ENCODE data around the gene TCHH.

Gene TCHH

DNA sequence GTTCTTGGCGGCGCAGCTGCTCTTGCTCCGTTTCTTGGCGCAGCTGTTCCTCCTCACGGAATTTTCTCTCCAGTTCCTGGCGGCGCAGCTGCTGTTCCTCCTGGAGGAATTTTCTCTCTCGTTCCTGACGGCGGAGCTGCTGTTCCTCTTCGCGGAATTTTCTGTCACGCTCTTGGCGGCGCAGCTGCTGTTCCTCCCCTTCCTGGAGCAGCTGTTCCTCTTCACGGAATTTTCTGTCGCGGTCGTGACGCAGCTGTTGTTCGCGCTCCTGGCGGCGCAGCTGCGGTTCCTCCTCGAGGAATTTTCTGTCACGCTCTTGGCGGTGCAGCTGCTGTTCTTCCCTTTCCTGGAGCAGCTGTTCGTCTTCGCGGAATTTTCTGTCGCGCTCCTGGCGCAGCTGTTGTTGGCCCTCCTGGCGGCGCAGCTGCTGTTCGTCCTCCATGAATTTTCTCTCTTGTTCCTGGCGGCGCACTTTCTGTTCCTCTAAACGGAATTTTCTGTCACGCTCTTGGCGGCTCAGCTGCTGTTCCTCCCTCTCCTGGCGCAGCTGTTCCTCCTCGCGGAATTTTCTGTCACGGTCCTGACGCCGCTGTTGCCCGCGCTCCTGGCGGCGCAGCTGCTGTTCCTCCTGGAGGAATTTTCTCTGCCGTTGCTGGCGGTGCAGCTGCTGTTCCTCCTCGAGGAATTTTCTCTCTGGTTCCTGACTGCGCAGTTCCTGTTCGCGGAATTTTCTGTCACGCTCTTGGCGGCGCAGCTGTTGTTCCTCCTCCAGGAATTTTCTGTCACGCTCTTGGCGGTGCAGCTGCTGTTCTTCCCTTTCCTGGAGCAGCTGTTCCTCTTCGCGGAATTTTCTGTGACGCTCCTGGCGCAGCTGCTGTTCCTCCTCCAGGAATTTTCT is 7.0 kb downstream of the TCHH start (continued):
- TF ChIP-seq, protein P1, sequence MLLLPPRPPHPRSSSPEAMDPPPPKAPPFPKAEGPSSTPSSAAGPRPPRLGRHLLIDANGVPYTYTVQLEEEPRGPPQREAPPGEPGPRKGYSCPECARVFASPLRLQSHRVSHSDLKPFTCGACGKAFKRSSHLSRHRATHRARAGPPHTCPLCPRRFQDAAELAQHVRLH (tag by site-specific recombination; IDR thresholded peaks at IDR 0.05) = no peak
- TF ChIP-seq, protein P2, sequence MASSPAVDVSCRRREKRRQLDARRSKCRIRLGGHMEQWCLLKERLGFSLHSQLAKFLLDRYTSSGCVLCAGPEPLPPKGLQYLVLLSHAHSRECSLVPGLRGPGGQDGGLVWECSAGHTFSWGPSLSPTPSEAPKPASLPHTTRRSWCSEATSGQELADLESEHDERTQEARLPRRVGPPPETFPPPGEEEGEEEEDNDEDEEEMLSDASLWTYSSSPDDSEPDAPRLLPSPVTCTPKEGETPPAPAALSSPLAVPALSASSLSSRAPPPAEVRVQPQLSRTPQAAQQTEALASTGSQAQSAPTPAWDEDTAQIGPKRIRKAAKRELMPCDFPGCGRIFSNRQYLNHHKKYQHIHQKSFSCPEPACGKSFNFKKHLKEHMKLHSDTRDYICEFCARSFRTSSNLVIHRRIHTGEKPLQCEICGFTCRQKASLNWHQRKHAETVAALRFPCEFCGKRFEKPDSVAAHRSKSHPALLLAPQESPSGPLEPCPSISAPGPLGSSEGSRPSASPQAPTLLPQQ (tag by site-specific recombination; IDR thresholded peaks at IDR 0.05) = peak; percentile 18; the same call in 1 of the 2 replicates
- TF ChIP-seq ZNF335 (tag by site-specific recombination; conservative IDR thresholded peaks at IDR 0.05) (no peak; the same call in 1 of the 2 replicates), IKZF3 (tag by site-specific recombination; IDR thresholded peaks at IDR 0.05) (peak; percentile 63; the same call in 1 of the 2 replicates), ZNF394 (tag by site-specific recombination; IDR thresholded peaks at IDR 0.05; ENCODE audit: borderline replicate concordance) (0 out of 2 replicates have a peak, but pooled peaks have one; percentile 64), ZFP41 (tag by site-specific recombination; IDR thresholded peaks at IDR 0.05; ENCODE audit: borderline replicate concordance) (no peak), ZNF2 (tag by site-specific recombination; IDR thresholded peaks at IDR 0.05) (0 out of 2 replicates have a peak, but pooled peaks have one; percentile 47), SALL2 (tag by site-specific recombination; IDR thresholded peaks at IDR 0.05; ENCODE audit: borderline replicate concordance) (no peak), ZBTB17 (tag by site-specific recombination; IDR thresholded peaks at IDR 0.05) (peak; percentile 86), ZNF660 (tag by site-specific recombination; IDR thresholded peaks at IDR 0.05) (peak; percentile 64), GFI1B (tag by site-specific recombination; IDR thresholded peaks at IDR 0.05) (no peak), KLF8 (tag by site-specific recombination; IDR thresholded peaks at IDR 0.05) (no peak), GLIS1 (tag by site-specific recombination; IDR thresholded peaks at IDR 0.05) (0 out of 2 replicates have a peak, but pooled peaks have one; percentile 0), ZNF302 (tag by site-specific recombination; IDR thresholded peaks at IDR 0.05; ENCODE audit: low read depth) (no peak), SETDB1 (IDR thresholded peaks at IDR 0.05; ENCODE audit: insufficient read length, low read length) (peak; percentile 88), ZNF530 (tag by site-specific recombination; IDR thresholded peaks at IDR 0.05; ENCODE audit: low read depth) (no peak), ZNF37A (tag by site-specific recombination; IDR thresholded peaks at IDR 0.05) (no peak)
- TF ChIP-seq, protein P3, sequence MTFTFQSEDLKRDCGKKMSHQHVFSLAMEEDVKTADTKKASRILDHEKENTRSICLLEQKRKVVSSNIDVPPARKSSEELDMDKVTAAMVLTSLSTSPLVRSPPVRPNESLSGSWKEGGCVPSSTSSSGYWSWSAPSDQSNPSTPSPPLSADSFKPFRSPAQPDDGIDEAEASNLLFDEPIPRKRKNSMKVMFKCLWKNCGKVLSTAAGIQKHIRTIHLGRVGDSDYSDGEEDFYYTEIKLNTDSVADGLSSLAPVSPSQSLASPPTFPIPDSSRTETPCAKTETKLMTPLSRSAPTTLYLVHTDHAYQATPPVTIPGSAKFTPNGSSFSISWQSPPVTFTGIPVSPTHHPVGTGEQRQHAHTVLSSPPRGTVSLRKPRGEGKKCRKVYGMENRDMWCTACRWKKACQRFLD (tag by site-specific recombination; IDR thresholded peaks at IDR 0.05) = no peak
- TF ChIP-seq, protein P4, sequence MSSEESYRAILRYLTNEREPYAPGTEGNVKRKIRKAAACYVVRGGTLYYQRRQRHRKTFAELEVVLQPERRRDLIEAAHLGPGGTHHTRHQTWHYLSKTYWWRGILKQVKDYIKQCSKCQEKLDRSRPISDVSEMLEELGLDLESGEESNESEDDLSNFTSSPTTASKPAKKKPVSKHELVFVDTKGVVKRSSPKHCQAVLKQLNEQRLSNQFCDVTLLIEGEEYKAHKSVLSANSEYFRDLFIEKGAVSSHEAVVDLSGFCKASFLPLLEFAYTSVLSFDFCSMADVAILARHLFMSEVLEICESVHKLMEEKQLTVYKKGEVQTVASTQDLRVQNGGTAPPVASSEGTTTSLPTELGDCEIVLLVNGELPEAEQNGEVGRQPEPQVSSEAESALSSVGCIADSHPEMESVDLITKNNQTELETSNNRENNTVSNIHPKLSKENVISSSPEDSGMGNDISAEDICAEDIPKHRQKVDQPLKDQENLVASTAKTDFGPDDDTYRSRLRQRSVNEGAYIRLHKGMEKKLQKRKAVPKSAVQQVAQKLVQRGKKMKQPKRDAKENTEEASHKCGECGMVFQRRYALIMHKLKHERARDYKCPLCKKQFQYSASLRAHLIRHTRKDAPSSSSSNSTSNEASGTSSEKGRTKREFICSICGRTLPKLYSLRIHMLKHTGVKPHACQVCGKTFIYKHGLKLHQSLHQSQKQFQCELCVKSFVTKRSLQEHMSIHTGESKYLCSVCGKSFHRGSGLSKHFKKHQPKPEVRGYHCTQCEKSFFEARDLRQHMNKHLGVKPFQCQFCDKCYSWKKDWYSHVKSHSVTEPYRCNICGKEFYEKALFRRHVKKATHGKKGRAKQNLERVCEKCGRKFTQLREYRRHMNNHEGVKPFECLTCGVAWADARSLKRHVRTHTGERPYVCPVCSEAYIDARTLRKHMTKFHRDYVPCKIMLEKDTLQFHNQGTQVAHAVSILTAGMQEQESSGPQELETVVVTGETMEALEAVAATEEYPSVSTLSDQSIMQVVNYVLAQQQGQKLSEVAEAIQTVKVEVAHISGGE (tag by site-specific recombination; conservative IDR thresholded peaks at IDR 0.05; ENCODE audit: low read depth) = peak; percentile 44; the same call in 1 of the 2 replicates
- TF ChIP-seq, protein P5, sequence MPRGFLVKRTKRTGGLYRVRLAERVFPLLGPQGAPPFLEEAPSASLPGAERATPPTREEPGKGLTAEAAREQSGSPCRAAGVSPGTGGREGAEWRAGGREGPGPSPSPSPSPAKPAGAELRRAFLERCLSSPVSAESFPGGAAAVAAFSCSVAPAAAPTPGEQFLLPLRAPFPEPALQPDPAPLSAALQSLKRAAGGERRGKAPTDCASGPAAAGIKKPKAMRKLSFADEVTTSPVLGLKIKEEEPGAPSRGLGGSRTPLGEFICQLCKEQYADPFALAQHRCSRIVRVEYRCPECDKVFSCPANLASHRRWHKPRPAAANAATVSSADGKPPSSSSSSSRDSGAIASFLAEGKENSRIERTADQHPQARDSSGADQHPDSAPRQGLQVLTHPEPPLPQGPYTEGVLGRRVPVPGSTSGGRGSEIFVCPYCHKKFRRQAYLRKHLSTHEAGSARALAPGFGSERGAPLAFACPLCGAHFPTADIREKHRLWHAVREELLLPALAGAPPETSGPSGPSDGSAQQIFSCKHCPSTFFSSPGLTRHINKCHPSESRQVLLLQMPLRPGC (tag by site-specific recombination; IDR thresholded peaks at IDR 0.05) = peak; percentile 47; the same call in 1 of the 2 replicates
- TF ChIP-seq, protein P6, sequence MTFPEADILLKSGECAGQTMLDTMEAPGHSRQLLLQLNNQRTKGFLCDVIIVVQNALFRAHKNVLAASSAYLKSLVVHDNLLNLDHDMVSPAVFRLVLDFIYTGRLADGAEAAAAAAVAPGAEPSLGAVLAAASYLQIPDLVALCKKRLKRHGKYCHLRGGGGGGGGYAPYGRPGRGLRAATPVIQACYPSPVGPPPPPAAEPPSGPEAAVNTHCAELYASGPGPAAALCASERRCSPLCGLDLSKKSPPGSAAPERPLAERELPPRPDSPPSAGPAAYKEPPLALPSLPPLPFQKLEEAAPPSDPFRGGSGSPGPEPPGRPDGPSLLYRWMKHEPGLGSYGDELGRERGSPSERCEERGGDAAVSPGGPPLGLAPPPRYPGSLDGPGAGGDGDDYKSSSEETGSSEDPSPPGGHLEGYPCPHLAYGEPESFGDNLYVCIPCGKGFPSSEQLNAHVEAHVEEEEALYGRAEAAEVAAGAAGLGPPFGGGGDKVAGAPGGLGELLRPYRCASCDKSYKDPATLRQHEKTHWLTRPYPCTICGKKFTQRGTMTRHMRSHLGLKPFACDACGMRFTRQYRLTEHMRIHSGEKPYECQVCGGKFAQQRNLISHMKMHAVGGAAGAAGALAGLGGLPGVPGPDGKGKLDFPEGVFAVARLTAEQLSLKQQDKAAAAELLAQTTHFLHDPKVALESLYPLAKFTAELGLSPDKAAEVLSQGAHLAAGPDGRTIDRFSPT (tag by site-specific recombination; IDR thresholded peaks at IDR 0.05) = no peak
- TF ChIP-seq, protein P7, sequence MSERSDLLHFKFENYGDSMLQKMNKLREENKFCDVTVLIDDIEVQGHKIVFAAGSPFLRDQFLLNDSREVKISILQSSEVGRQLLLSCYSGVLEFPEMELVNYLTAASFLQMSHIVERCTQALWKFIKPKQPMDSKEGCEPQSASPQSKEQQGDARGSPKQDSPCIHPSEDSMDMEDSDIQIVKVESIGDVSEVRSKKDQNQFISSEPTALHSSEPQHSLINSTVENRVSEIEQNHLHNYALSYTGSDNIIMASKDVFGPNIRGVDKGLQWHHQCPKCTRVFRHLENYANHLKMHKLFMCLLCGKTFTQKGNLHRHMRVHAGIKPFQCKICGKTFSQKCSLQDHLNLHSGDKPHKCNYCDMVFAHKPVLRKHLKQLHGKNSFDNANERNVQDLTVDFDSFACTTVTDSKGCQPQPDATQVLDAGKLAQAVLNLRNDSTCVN (tag by site-specific recombination; optimal IDR thresholded peaks at IDR 0.05) = peak; percentile 52
- TF ChIP-seq, protein P8, sequence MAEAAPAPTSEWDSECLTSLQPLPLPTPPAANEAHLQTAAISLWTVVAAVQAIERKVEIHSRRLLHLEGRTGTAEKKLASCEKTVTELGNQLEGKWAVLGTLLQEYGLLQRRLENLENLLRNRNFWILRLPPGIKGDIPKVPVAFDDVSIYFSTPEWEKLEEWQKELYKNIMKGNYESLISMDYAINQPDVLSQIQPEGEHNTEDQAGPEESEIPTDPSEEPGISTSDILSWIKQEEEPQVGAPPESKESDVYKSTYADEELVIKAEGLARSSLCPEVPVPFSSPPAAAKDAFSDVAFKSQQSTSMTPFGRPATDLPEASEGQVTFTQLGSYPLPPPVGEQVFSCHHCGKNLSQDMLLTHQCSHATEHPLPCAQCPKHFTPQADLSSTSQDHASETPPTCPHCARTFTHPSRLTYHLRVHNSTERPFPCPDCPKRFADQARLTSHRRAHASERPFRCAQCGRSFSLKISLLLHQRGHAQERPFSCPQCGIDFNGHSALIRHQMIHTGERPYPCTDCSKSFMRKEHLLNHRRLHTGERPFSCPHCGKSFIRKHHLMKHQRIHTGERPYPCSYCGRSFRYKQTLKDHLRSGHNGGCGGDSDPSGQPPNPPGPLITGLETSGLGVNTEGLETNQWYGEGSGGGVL (tag by site-specific recombination; IDR thresholded peaks at IDR 0.05) = no peak
